CD4-positive, alpha-beta T cell treated with Interleukin-21 for 1 hour (primary cell): ENCODE measurements around the gene MET.

Experiments
- DNase-seq: peaks from one replicate; pipeline ENCODE4 v3.0.0-alpha.2; 2020

MET gene

DNA sequence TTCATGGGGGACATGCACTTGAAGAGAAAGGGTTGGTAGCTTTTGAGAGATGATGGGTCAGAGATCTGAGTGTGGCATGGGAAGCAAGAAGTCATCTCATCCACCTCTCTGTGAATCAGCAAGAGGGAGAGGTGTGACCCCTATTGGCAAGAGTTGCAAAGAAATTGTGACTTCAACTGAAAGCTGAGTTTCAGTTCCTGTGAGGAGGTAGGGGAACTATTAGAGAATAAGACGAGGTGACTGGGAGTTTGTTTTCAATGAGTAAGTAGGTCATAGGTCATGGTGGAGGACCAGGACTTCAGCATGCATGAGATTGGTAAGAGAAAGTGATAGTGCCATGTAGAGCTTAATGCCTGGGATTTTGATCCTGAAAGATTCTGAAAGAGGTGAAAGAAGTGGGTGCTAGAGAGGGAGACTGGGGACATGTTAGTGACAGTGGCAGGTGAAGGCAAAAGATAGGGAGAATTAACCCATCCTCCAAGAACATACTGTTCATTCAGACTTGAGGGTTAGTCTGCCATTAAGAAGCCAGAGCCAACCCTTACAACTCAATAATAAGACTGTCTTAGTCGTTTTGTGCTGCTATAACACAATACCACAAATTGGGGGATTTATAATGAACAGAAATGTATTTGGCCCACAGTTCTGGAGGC is 114.9 kb downstream of the MET start:
- DNase-seq: peak; percentile 8

DNA sequence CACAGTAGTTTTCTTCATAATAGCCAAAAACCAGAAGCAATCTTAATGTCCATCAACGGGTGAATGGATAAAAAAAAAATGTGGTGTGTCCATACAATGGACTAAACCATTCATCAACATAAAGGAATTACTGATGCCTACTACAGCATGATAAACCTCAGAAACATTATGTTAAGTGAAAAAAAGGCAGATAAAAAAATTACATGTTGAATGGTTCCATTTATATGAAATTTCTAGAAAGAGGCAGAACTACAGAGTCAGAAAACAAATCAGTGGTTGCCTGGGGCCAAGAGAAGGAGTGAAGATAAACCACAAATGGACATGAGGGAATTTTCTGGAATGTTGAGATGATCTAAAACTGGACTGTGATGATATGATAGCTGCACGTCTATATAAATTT is 115.9 kb downstream of the MET start:
- DNase-seq: no peak

DNA sequence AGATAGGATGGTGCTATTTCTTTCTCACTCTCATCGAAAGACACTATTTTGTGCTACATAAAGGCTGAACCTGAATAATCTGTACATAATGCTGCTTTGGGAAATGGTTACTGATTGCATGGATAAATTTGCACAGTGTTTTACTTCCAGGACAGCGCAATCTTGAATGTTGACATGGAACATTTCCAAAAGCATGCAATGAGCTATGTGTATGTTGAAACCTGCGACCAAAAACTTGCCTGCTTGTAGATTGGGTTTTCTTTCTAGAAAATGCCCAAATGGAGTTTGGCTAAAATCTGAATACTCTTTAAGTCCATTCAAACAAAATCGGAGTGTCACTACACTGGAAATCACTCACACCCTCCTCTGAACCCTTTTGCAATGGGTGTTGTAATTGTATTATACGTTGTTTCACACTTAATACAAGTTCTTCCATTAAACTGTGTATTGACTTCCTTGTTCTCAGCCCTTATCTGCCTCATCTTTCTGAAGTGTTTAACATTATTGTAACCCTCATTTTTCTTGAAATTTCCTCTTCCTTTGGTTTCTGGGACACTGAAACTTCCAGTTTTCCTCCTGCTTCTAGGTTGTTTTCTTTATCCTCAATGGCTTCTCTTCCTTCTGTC is 116.7 kb downstream of the MET start:
- no peak for DNase-seq

DNA sequence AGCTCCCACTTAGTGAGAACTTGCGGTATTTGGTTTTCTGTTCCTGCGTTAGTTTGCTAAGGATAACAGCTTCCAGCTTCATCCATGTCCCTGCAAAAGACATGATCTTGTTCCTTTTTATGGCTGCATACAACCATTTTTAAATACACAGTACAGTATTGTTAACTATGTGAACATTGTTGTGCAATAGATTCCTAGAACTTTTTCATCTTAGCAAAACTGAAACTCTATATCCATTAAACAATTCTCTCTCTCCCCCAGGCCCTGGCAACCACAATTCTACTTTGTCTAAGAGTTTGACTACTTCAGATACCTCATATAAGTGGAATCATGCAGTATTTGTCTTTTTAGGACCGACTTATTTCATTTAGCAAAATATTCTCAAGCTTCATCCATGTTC is 118.0 kb downstream of the MET start:
- no peak for DNase-seq

DNA sequence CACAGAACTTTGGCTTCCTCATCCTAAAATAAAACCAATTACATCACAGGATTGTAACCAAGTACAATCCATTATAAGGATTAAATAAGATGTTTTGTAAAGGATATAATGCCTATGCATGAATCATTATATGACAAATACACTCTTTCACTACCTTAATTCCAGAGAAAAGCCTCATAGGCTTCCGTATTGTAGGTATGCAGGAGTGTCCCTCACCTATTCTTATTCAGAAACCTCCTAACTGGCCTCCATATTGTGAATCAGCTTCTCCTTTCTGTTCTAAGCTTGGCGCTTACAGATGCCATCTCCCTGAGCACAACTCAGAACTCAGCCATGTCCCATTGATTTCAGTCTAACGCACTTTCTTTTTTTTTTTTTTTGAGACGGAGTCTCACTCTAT is 120.8 kb downstream of the MET start:
- no peak for DNase-seq

DNA sequence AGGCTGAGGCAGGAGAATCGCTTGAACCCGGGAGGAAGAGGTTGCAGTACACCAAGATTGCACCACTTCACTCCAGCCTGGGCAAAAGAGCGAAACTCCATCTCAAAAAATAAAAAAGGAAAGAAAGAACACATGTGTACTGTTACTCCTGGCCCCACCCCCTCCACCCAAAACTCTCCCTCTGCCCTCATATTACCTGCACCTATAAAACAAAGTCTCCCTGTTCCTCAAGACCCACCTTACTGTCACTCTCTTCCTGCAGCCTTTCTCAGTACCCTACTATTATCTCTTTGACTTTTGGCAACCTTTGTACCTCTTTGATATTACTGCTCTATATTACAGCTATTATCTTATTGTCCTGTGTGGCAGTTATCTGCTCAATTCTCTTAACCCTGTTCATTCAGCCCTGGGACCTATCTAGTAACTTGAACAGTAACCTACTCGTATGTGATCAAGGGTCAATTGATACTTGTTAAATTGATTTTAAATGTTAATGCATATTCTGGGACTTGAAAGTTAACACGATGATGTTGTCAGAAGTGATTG is 121.9 kb downstream of the MET start:
- DNase-seq: no peak

DNA sequence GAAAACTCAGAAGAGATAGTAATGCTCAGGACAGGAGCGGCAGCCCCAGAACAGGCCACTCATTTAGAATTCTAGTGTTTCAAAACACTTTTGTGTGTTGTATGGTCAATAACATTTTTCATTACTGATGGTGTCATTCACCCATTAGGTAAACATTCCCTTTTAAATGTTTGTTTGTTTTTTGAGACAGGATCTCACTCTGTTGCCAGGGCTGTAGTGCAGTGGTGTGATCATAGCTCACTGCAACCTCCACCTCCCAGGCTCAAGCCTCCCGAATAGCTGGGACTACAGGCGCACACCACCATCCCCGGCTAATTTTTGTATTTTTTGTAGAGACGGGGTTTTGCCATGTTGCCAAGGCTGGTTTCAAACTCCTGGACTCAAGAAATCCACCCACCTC is 124.5 kb downstream of the MET start:
- DNase-seq: no peak

DNA sequence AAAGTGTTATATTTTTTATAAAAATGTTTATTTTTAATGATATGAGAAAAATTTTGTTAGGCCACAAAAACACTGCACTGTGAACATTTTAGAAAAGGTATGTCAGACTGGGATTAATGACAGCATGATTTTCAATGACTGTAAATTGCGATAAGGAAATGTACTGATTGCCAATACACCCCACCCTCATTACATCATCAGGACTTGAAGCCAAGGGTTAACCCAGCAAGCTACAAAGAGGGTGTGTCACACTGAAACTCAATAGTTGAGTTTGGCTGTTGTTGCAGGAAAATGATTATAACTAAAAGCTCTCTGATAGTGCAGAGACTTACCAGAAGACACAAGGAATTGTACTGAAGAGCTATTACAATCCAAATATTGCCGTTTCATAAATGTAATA is 125.6 kb downstream of the MET start:
- DNase-seq: no peak

DNA sequence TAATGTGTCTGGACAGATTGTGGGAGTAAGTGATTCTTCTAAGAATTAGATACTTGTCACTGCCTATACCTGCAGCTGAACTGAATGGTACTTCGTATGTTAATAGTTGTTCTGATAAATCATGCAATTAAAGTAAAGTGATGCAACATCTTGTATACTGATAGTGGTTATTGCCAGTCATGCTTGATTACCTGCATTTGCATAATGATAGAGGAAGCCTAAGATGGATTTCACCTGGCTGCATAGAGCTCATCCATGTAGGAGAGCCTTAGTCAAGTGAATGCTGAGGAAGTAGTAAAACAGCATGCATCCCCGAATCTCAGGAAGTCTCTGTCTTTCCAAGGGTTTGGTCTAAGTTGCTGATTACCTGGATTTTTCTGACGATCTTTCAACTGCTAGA is 126.2 kb downstream of the MET start:
- DNase-seq: no peak

DNA sequence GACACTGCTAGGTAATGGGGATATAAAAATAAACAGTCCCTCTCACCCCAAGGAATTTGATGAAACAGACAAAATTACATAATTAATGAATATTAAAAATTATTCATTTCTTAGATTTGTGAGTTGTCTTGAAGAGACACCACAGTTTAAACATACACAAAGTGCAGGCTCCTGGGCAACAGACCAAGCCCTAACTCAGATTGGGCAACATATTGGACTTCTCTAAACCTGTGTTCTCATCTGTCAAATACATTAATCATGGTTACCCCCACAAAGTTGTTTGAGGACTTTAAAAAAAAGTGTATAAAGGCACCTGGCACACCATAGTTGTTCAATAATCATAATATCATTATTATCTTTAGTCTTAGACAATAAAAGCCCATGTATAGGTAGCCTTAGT is 127.9 kb downstream of the MET start:
- DNase-seq: no peak

DNA sequence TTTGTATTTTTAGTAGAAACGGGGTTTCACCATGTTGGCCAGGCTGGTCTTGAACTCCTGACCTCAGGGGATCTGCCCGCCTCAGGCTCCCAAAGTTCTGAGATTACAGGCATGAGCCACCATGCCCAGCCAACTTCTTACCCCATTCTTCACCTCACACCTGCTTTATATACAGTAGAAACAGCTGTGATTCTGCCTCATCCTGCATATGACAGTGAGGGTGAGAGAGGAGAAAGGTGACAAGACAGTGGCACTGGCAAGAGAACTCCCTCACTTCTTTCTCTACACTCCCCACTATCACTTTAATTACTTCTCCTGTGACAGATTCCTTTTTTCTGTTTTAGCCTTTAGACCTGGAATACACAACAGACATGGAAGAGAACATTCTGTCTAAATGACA is 128.6 kb downstream of the MET start:
- DNase-seq: no peak

DNA sequence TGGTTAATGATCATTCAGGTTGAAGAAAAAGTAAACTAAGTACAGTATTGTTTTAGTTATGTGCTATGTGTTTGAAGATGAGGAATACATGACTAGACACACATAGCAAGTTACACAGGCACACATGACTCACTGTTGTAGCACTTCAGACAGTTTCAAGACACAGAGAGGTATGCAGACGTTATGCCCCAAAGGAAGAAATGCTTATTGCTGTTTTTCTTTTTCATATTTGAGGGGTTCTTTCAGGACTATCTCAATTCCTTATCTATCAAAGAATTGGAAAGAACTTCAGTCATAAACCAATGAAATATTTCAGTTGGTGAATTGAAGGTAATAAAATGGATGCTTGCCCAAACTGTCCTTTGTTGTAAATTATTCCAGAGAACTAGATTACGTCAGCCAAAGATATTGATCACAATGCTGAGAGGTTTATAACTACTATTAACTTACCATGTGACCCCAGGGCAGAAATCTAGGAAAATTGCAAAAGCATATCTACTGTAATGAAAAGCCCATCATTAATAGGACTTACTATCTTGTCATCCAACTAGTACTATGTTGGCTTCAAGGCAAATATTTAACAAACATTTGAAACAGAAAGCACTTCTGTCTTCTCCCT is 129.2 kb downstream of the MET start:
- no peak for DNase-seq

DNA sequence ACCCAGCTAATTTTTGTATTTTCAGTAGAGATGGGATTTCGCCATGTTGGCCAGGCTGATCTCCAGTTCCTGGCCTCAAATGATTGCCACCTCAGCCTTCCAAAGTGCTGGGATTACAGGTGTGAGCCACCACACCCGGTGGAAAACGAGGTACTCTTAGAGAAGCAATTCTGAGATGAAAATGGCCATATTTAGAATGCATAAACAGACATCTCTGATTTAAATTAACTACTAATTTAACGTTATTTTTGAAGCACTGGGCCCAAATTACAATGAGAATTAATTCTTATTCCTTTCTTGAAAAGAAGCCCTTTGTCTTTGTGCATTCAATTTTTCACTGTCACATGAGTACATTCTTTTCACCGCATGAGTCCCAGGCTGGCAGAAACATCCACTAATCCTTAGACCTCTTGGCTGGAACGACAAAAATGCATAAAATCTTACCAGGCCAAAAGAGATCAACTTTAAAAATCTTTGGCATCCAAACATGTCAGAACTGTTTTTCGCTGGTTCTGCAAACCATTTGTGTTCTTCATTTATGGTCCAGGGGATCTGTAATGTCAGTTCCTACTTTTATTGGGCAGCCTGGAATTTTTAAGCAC is 130.2 kb downstream of the MET start:
- no peak for DNase-seq

DNA sequence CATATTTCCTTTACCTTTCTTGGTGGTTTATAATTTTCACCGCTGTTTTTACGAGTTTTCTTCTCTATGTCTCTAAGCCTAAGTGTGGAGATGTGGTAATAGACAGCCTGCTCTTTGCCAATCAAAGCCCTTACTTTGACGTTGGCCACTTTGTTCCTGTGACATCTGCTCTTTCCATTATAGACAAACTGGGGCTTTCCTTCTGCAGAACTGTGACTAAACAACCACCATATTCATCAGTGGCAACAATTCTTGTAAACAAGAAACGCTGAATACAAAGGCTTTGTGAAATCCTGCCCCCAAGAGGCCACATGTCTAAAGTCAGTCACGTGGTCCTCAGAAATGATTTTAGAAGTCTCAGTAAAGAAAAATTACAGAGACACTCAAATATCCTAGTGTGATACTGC is 130.8 kb downstream of the MET start:
- DNase-seq: peak; percentile 24

DNA sequence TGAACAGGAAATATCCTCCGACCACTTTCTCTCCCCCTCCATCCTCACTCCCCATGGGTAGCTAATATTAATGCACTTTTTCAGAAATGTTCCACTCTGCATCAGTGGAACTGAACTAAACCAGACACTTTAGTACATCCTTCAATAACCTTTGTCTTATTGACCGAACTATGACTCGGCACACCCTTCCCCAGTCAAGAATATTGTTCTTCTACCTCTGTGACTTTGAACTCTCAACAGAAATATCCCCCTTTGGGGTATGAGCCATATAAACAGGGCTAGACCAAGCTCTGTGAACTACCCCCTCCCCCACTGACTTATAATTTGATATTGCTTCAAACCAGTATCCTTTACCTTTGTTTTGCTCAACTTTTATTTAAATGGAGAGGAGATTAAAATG is 132.5 kb downstream of the MET start:
- DNase-seq: no peak

DNA sequence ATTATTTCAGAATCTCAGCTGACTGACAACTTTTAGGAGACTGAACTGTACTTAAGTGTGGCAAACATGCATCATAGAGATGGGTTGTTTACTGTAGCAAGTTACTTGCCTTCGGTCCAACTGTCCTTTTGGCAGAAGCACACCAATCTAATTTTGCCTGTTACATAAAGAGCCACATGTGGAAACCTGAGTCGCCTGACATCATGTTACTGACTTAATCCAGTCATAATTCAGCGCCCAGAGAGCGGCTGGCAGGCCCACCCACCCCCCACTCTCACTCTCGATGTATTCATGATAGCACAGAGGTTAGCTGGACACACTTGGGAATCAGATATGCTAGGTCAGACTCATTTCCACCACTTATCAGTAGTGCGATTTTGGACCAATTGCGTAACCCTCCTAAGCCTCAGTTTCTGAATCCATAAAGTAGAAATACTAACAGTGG is 133.1 kb downstream of the MET start:
- DNase-seq: no peak

DNA sequence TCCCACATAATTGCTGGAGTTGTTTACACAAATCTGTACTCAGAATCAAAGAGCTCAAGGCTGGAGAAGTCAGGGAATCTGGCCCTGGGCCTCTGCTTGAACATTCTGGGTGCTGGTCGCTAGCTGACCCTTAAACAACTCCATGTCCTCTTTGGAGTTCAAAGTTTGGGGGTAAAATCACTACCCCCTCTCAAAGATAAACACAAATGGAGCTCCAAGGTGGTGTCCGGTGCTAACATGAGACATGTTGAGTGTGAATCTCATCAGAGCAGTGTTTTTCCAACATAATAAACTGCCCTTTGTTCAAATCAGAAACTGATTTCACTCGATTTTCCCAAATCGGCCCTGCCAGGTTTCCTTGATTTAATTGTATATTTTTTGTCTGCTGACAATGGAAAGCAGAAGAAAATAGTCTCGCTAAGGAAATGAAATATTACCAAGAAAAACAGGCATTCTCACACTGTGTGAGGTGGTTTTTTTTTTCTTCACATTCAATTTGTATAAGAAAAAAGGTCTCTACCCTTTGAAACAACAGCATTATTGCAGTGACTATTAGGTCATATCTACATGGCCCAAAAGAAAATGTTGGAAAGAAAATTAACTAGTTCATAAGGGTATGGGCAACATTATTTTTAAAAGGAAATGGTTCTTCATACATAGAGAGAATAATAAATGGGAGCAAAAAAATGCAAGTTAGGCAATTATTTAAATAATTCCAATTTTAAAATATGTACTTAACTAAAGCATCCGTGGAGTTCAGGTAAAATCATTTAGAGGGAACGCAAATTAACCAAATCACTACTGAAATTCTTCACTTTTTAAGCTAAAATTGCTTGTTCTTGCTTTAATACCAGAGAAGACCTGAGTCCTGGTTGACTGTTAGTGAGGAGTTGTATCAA is 134.3 kb downstream of the MET start:
- no peak for DNase-seq

DNA sequence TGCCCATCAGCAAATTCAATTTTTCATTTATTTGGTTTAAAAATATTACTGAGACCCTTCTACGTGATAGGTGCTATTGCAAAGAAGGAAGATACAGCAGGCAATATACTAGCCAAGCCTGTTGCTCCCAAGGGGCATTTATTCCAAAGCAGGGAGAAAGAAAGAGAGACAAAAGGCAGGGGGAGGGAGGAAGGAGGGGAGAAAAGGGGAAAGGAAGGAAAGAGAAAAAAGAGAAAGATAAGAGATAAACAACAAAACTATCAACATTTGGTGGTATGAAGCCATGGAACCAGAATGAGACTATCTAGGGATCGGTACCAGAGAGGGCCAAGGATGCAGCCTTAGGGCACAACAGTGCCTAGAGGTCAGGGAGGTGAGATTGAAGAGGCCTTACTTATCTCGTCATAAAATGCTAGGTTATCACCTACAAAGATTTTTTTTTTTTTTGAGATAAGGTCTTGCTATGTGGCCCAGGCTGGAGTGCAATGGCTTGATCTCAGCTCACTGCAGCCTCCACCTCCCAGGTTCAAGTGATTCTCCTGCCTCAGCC is 135.1 kb downstream of the MET start:
- no peak for DNase-seq

DNA sequence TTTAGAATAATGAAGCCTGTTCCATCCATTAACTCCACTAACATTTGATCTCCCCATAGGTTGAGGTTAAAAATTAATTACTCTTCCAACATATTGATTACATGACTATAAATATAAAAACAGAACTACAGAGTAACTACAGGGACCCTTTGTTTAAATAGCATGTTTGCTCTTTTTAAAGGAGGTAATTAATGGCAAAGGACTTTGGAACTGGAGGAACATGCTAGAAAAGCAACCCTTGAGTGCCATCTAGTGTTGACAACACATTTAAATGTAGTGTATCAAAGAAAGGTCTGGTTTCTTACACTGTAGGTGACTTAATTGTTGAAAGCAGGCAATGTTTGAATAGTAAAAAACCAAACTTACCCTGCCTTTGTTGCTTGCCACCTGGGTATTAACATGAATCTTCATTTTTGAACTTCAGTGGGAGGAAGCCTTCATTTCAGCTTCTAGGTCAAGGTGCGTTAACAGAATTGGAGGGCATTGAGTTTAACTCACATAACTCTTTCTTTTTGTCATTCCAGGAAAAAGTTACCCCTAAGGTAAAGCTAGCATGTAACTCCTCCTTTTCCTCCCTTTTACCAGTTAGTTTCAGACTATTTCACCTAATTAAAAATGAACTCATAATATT is 137.8 kb downstream of the MET start:
- peak; percentile 50 for DNase-seq

DNA sequence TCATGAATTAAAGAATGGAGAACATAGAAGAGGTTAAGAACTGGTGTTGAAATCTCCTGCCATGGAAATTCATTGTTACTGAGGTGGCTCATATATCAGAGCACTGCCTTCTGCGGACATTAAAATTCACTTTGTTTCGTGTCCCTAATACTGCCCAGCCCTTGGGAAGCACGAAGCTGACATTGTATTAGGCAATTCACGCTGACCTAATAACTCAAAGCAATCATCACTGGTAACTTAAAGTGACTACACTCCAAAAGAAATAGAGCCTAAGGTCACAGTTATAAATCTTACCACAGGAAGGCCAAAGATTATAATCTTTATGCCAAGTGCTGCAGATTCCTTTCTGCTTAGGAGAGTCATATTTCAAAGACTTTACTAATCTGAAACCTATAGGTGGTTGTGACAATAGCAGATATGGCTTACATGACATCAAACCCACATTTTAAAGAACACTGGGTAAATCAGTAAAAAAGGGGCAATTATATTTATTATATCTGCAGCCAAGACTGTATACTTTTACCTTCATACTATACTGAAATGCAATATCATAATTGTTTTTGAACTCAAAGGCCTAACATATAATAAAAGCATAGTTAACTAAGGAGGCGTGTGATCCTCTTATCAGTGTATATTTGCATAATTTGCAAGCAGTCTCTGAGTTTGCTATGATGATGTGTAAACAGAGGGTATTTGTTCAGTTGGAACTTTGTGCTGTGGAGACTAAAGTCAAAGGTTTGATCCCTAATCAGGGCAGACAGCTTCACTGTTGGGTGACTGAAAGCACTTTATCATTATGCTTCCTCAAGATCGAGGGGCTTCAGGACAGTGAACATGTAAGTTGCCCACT is 138.5 kb downstream of the MET start:
- DNase-seq: no peak

DNA sequence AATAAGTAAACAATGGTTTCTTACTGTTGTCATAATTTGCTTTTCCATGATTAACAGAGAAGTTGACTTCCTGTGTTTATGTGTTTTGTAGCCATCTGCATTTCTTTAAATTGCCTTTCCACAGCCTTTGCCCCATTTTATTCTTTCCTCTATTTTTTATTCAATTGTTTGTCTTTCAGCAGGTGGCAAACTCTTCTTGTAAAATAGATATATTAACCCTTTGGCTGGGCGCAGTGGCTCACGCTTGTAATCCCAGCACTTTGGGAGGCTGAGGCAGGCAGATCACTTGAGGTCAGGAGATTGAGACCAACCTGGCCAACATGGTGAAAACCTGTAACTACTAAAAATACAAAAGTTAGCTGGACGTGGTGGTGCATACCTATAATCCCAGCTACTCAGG is 139.8 kb downstream of the MET start:
- DNase-seq: no peak
